D721Med (cell line): ENCODE measurements around the gene TMEM238.
"Not testable (repeated sequence)": the region's sequence is repeated elsewhere in the genome, so short reads cannot be mapped to it uniquely, and the experiment has no call there.

Source experiments
- DNase-seq: peaks from one replicate; pipeline ENCODE4 v3.0.0; 2011; ENCODE audit warnings: low spot score; ENCODE audit not compliant: insufficient read length
- FAIRE-seq: peaks from 2 replicates; lab custom pipeline; 2011; peaks lifted over from hg19 to GRCh38; lab: Jason Lieb, UNC
- TF ChIP-seq, protein P1 (sequence below): IDR thresholded peaks from 2 replicates; pipeline ENCODE4 v1.5.1; 2012; ENCODE audit warnings: mild to moderate bottlenecking, control low read depth; ENCODE audit not compliant: insufficient read depth; ENCODE audit errors: missing control alignments

TMEM238 gene

DNA sequence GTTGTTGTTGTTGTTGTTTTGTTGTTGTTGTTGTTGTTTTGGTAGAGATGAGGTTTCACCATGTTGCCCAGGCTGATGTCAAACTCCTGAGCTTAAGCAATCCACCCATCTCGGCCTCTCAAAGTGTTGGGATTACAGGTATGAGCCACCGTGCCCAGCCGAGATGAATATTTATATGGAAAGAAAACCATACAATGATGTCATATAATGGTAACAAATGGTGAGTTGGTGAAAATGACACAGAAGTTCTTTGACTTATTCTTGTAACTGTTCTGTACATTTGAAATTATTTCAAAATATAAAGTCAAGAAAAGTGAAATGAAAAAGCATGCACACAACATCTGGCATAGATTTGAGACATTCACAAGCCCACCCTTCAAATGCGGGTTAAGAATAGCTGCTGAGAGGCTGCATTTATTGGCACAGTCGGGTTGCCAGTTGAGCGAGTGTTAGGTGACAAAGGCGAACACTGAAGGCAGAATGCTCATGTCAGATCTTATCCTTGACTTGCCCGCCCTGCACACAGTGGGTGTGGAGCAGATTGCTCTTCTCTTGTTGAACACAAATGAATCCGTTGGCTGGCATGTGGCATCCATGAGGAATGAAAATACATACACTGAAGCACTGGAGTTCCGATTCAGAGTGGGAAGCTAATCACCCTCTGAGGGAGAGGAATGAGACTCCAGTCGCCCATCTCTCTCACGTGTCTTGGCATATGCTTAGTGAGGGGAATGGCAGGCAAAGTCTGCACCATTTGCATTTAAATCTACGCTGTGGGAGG, 39.3 kb upstream of the TMEM238 start:
- FAIRE-seq: no peak
- DNase-seq: no peak
- TF ChIP-seq, protein P1, sequence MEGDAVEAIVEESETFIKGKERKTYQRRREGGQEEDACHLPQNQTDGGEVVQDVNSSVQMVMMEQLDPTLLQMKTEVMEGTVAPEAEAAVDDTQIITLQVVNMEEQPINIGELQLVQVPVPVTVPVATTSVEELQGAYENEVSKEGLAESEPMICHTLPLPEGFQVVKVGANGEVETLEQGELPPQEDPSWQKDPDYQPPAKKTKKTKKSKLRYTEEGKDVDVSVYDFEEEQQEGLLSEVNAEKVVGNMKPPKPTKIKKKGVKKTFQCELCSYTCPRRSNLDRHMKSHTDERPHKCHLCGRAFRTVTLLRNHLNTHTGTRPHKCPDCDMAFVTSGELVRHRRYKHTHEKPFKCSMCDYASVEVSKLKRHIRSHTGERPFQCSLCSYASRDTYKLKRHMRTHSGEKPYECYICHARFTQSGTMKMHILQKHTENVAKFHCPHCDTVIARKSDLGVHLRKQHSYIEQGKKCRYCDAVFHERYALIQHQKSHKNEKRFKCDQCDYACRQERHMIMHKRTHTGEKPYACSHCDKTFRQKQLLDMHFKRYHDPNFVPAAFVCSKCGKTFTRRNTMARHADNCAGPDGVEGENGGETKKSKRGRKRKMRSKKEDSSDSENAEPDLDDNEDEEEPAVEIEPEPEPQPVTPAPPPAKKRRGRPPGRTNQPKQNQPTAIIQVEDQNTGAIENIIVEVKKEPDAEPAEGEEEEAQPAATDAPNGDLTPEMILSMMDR: no peak

DNA sequence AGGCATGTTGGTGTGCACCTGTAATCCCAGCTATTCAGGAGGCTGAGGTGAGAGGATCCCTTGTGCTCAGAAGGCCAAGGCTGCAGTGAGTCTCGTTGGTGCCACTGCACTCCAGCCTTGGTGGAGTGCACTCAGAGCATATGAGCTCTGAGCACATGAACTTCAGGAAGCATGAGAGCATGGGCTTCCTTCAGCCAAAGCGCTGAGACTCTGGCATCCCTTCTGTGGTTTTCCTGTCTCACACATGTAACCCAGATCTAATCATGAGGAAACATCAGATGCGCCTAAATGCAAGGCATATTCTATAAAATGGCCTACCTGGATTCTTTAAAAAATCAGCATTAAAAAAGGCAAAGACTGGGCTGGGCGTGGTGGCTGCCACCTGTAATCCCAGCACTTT, 37.2 kb upstream of the TMEM238 start:
- DNase-seq, FAIRE-seq: not testable (repeated sequence)

DNA sequence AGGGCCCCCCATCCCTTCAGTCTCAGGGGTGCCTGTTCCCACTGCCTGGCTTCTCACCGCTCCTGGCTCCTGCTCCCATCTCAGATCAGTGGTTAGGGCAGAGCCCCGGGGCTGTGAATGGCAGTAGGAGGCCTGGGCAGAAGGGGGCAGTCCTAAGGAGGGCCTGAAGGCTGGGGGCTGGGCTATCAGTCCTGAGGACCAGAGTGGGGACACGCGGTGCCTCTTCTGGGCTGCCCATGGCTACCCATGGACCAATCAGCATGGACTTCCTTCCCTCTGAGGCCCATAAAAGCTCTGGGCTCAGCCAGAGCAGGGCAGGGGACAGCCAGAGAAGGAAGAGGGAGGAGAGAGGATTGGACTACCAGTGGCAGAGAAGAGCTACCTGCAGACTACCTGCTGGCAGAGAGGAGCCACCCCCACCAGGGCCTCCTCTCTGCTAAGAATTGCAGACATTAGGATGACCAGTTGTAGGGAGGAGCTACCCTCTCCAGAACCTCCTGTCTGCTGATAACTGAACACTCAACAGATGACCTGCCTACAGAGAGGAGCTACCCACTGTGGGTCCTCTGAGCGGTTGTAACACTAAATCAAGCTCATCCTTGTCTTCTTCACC, 35.6 kb upstream of the TMEM238 start:
- TF ChIP-seq, protein P1: no peak
- no peak for FAIRE-seq

DNA sequence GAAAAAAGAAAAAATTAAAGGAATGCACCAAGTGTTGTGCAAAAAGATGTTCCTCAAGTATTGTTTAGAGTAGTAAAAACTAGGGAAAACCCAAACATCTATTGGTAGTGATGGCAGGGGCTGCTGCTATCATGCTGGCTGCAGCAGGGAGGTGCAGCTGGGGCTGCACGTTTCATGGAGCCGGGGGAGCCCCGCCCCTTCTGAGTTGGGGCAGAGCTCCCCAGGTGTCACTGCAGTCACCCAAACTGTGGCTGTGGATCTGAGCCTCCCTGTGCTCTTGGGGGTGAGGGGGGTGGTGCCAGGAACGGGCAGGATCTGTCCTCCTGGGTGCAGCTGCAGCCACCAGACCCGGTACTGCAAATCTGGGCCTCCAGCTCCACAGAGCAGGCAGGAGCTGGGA, 35.0 kb upstream of the TMEM238 start:
- FAIRE-seq (no peak), DNase-seq (no peak)
- TF ChIP-seq, protein P1: no peak

More for the DNA sequence above, 35.6 kb upstream of the TMEM238 start:
- no peak for DNase-seq

DNA sequence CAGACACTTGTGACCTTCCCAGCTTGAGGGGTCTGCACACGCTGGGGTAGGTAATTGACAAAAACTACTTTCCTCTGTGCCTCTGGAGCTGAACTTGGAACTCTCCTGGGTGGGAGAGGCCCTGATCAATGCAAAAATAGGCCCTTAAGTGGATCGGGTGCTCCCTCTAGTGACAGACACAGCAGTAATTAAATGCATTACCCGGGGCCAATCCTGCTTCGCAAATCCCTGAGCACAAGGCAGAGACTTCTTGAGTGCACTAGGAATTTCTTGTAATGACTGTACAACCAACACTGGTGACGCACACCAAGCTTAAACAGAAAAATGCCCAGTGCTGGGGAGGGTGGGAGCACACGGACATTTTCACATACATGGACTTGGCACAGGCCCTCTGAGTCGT, 34.1 kb upstream of the TMEM238 start:
- FAIRE-seq: peak; percentile 38
- TF ChIP-seq, protein P1: peak; percentile 92
- DNase-seq: peak; percentile 87

DNA sequence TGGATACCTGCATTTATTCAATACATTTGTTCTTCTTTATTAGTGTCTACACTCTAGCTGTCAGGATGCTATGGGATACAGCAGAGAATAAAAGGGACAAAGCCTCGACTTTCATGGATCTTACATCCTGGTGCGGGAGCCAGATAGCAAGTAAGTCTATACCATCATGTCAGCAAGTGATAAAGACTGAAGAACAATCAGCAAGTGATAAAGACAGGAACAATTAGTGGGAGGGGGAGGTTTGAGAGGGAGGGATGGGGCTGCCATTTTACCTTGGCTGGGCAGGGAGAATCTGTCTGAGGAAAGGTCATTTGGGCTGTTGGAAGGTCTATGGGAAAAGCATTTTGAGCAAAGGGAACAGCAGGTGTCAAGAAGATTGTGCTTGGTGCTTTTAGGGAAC, 26.1 kb upstream of the TMEM238 start:
- no peak for DNase-seq
- TF ChIP-seq, protein P1: no peak
- FAIRE-seq: no peak

DNA sequence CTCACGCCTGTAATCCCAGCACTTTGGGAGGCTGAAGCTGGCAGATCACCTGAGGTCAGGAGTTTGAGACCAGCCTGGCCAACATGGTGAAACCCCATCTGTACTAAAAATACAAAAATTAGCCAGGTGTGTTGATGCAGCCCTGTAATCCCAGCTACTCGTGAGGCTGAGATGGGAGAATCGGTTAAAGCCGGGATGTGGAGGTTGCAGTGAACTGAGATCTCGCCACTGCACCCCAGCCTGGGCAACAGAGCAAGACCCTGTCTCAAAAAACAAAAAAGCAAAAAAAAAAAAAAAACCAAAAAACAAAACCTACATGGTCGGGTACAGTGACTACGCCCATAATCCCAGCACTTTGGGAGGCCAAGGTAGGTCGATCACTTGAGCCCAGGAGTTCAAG, 25.1 kb upstream of the TMEM238 start:
- not testable (repeated sequence) for FAIRE-seq, DNase-seq

DNA sequence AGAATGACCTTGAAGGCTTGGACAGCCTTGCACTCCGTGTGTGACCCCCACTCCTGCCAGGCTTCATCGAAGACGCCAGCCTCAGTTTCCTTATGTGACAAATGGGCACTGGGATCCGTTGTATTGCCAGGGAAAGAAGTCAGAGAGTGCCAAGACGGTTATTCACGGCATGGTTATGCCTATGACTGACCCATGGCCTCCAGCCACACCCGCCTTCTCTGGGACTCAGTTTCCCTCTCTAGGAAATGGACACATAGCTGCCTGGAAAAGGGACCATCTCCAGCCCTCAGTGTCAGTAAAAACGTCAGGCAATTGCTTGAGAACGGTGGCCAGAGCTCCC, 24.4 kb upstream of the TMEM238 start:
- no peak for FAIRE-seq

More for the DNA sequence above, 24.4 kb upstream of the TMEM238 start:
- no peak for DNase-seq
- TF ChIP-seq, protein P1: no peak
